Measurements from ENCODE around the gene GAR1.

The GAR1 gene

GRCh38 chr4:109801895-109802319 lies 13.7 kb upstream of the GAR1 start, which contains the start of gene CFI:
Gene CFI, minus strand, starts transcription at chr4:109801999. Its CDS starts 28 bp downstream, at chr4:109801971.
- no peak within 1 kb of the TSS for H3K4me3 ChIP-seq (ENCODE audit: low read depth, low read length)
- no peak for TF ChIP-seq CTCF (IDR thresholded peaks at IDR 0.05; ENCODE audit: borderline replicate concordance, insufficient read depth, low read depth, low read length)

- TF ChIP-seq CTCF (IDR thresholded peaks at IDR 0.05; ENCODE audit: borderline replicate concordance, insufficient read depth, low read depth, low read length), result peak; percentile 39; the same call in 1 of the 2 replicates
- H3K4me3 ChIP-seq (ENCODE audit: low read depth, low read length), result no peak overlapping the region
Measured at GRCh38 chr4:109803924-109804571, 11.5 kb upstream of the GAR1 start.

GRCh38 chr4:109809655-109810054 lies 5.9 kb upstream of the GAR1 start:
- no peak overlapping the region for H3K4me3 ChIP-seq (ENCODE audit: low read depth, low read length)
- TF ChIP-seq CTCF (IDR thresholded peaks at IDR 0.05; ENCODE audit: borderline replicate concordance, insufficient read depth, low read depth, low read length), result no peak

GRCh38 chr4:109810552-109811387 lies 4.8 kb upstream of the GAR1 start:
- no peak overlapping the region for H3K4me3 ChIP-seq (ENCODE audit: low read depth, low read length)
- no peak for TF ChIP-seq CTCF (IDR thresholded peaks at IDR 0.05; ENCODE audit: borderline replicate concordance, insufficient read depth, low read depth, low read length)

GRCh38 chr4:109811707-109812106 lies 3.9 kb upstream of the GAR1 start:
- H3K4me3 ChIP-seq (ENCODE audit: low read depth, low read length), result no peak overlapping the region
- TF ChIP-seq CTCF (IDR thresholded peaks at IDR 0.05; ENCODE audit: borderline replicate concordance, insufficient read depth, low read depth, low read length), result no peak

GRCh38 chr4:109816082-109816442 lies 500 bp downstream of the GAR1 start:
- no peak for TF ChIP-seq CTCF (IDR thresholded peaks at IDR 0.05; ENCODE audit: borderline replicate concordance, insufficient read depth, low read depth, low read length)

More at GRCh38 chr4:109816082-109816442, 500 bp downstream of the GAR1 start:
- H3K4me3 ChIP-seq (ENCODE audit: low read depth, low read length), result peak overlapping the region; percentile 96
